Medulla oblongata (tissue), 1 donor: ENCODE results near the gene NOL3.

Experiments
- DNase-seq: peaks from one replicate; pipeline ENCODE4 v3.0.0-alpha.2; 2015; ENCODE audit errors: extremely low spot score

Gene NOL3

GRCh38 chr16:67206129-67206837 lies 35.9 kb downstream of the NOL3 start:
- no peak for DNase-seq

- no peak for DNase-seq
Measured at GRCh38 chr16:67206838-67207248, 36.5 kb downstream of the NOL3 start.

GRCh38 chr16:67207249-67208091 lies 37.1 kb downstream of the NOL3 start:
- DNase-seq, result no peak

- DNase-seq, result no peak
Measured at GRCh38 chr16:67208154-67208896, 38.0 kb downstream of the NOL3 start.

GRCh38 chr16:67209565-67209964 lies 39.2 kb downstream of the NOL3 start:
- DNase-seq, result no peak

GRCh38 chr16:67210069-67210937 lies 40.0 kb downstream of the NOL3 start:
- no peak for DNase-seq

- no peak for DNase-seq
Measured at GRCh38 chr16:67211674-67212073, 41.3 kb downstream of the NOL3 start.

GRCh38 chr16:67212766-67213165 lies 42.4 kb downstream of the NOL3 start:
- DNase-seq, result no peak

GRCh38 chr16:67213197-67214019 lies 43.1 kb downstream of the NOL3 start:
- DNase-seq, result no peak

GRCh38 chr16:67215706-67216105 lies 45.4 kb downstream of the NOL3 start:
- no peak for DNase-seq

GRCh38 chr16:67216612-67217490 lies 46.5 kb downstream of the NOL3 start:
- peak; percentile 66 for DNase-seq

- no peak for DNase-seq
Measured at GRCh38 chr16:67223992-67224391, 53.7 kb downstream of the NOL3 start.
